ENCODE data around the gene C4orf36. TPM values are rescaled to one million over a fixed set of nuclear protein-coding genes. Genes with fewer than 3 reads are reported as not detected.

The C4orf36 gene
- total and polyA plus RNA-seq, 2 of the 4 experiments (the other 2 are of a cell fraction) = 0.18 to 0.41 TPM

DNA sequence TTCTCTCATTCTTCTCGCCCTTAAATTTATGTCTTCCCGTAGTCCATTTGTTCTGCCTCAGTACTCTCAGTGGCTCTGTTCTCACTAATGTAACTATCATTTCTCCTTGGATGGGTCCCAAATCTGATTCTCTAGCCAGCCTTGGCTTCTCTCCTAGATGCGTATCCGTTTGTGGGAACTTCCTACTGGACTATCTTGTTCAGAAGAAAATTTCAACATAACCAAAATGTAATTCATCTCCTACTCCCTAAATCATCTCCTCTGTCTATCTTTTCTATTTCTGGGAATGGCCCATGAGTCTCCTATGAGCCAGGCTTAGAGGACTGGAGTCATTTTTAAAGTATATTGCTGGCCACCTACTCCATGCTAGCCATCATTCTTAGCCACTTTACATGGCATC is 4.4 kb upstream of the C4orf36 start:
- in situ Hi-C loops (cut with MboI; ENCODE audit: low sequenced_read_pairs) = loop anchor here (5.0 to 10.0 kb wide), 2 partner anchors 302 to 399 kb away; partner anchors contain the start of gene PTPN13
- H2BK20ac ChIP-seq (ENCODE audit: low read depth, low read length) = no peak overlapping the region

More for the DNA sequence above, 4.4 kb upstream of the C4orf36 start:
- POLR2A ChIA-PET (ENCODE audit: unreplicated experiment) = no interaction called here
- Histone ChIP-seq H3K23ac (ENCODE audit: low read depth, low read length) (no peak overlapping the region), H2BK15ac (ENCODE audit: low read depth, low read length) (no peak overlapping the region), H2AK5ac (ENCODE audit: low read depth, low read length) (no peak overlapping the region), H3K4ac (ENCODE audit: low read depth, low read length) (no peak overlapping the region), H3K9ac (ENCODE audit: low read depth, low read length) (no peak overlapping the region), H3K56ac (ENCODE audit: extremely low read depth, insufficient read depth, low read length) (no peak overlapping the region), H3K36me3 (ENCODE audit: control insufficient read depth, insufficient read depth, low read length) (no peaks in the 10 kb centered on the region), H3K4me2 (ENCODE audit: low read depth, low read length) (no peak overlapping the region), H3K9me1 (ENCODE audit: insufficient read depth, low read length) (no peaks in the 10 kb centered on the region; the same call in 1 of the 2 replicates), H2AFZ (replicated peaks; ENCODE audit: low read length, poor library complexity) (no peak overlapping the region), H3K18ac (ENCODE audit: low read depth, low read length) (no peak overlapping the region), H3K27me3 (ENCODE audit: control insufficient read depth, insufficient read depth, low read length) (no peaks in the 10 kb centered on the region), H4K5ac (ENCODE audit: low read depth, low read length) (no peak overlapping the region), H2BK5ac (ENCODE audit: low read depth, low read length, poor library complexity, severe bottlenecking) (no peak overlapping the region), H3K4me1 (ENCODE audit: control insufficient read depth, insufficient read depth, low read length) (peaks cover 5% of the 10 kb centered on the region), H3K79me1 (ENCODE audit: low read depth in 1 of 2, low read length in 2 of 2) (no peaks in the 10 kb centered on the region), H3K9me3 (ENCODE audit: control insufficient read depth, insufficient read depth, low read length) (no peaks in the 10 kb centered on the region; the same call in 1 of the 2 replicates), H2BK120ac (ENCODE audit: low read depth, low read length) (no peak overlapping the region), H3K27ac (ENCODE audit: insufficient read depth, low read length) (no peak overlapping the region), H4K20me1 (ENCODE audit: insufficient read depth, low read length) (no peaks in the 10 kb centered on the region), H2AK9ac (replicated peaks; ENCODE audit: low read depth, low read length, poor library complexity) (no peak overlapping the region), H4K8ac (ENCODE audit: low read depth in 2 of 2, low read length in 2 of 2) (no peak overlapping the region), H3K4me3 (ENCODE audit: insufficient read depth, low read depth, low read length) (no peak overlapping the region), H3K14ac (replicated peaks; ENCODE audit: low read depth, low read length) (no peak overlapping the region), H4K91ac (ENCODE audit: insufficient read depth, low read depth, low read length) (no peak overlapping the region)
- no peak for TF ChIP-seq RAD21 (IDR thresholded peaks at IDR 0.05; ENCODE audit: low read length)
- no peak for TF ChIP-seq BHLHE40 (IDR thresholded peaks at IDR 0.05; ENCODE audit: low read depth, low read length)
- TF ChIP-seq CEBPB (IDR thresholded peaks at IDR 0.05; ENCODE audit: low read depth, low read length) = no peak
- TF ChIP-seq MAZ (IDR thresholded peaks at IDR 0.05; ENCODE audit: borderline replicate concordance, low read depth, low read length) = no peak
- TF ChIP-seq FOS (IDR thresholded peaks at IDR 0.05; ENCODE audit: low read depth, low read length) = no peak
- TF ChIP-seq, protein P1, sequence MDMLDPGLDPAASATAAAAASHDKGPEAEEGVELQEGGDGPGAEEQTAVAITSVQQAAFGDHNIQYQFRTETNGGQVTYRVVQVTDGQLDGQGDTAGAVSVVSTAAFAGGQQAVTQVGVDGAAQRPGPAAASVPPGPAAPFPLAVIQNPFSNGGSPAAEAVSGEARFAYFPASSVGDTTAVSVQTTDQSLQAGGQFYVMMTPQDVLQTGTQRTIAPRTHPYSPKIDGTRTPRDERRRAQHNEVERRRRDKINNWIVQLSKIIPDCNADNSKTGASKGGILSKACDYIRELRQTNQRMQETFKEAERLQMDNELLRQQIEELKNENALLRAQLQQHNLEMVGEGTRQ (IDR thresholded peaks at IDR 0.05; ENCODE audit: low read depth, low read length) = no peak
- no peak for TF ChIP-seq NFE2L2 (IDR thresholded peaks at IDR 0.05; ENCODE audit: low read depth, low read length)
- TF ChIP-seq, protein P2, sequence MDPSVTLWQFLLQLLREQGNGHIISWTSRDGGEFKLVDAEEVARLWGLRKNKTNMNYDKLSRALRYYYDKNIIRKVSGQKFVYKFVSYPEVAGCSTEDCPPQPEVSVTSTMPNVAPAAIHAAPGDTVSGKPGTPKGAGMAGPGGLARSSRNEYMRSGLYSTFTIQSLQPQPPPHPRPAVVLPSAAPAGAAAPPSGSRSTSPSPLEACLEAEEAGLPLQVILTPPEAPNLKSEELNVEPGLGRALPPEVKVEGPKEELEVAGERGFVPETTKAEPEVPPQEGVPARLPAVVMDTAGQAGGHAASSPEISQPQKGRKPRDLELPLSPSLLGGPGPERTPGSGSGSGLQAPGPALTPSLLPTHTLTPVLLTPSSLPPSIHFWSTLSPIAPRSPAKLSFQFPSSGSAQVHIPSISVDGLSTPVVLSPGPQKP (IDR thresholded peaks at IDR 0.05; ENCODE audit: borderline replicate concordance, low read depth, low read length) = no peak
- no peak for TF ChIP-seq MAFK (IDR thresholded peaks at IDR 0.05; ENCODE audit: low read depth, low read length)
- no peak for TF ChIP-seq CHD1 (IDR thresholded peaks at IDR 0.05; ENCODE audit: low read depth, low read length)
- intact Hi-C loops (cut with micrococcal nuclease) (no loop called here), dilution Hi-C loops (cut with HindIII; ENCODE audit: low sequenced_read_pairs, unreplicated experiment) (no loop called here)
- ATAC-seq (ENCODE audit: low read depth) (no peak), DNase-seq (peak; percentile 17)
- BruUV-seq (replicated peaks) = no TSS peak
- no CpG with 5 or more reads among the region's 4 CpGs for WGBS, 2 experiments (ENCODE audit: extremely low coverage in 2 of 2, insufficient read length in 1 of 2)
- CTCF ChIA-PET = interaction anchor here (1.0 to 1.6 kb wide), 2 partner anchors 395 to 401 kb away, joined by 3 read pairs; no protein-coding TSS in a partner anchor

Measured in IMR-90 (cell line).